Measurements from ENCODE around the gene SOCS7. TPM values are rescaled to one million over a fixed set of nuclear protein-coding genes. Genes with fewer than 3 reads are reported as not detected.

SOCS7 gene
- total RNA-seq, 2 donors from 2014 or later: 14.6 to 61.9 TPM

DNA sequence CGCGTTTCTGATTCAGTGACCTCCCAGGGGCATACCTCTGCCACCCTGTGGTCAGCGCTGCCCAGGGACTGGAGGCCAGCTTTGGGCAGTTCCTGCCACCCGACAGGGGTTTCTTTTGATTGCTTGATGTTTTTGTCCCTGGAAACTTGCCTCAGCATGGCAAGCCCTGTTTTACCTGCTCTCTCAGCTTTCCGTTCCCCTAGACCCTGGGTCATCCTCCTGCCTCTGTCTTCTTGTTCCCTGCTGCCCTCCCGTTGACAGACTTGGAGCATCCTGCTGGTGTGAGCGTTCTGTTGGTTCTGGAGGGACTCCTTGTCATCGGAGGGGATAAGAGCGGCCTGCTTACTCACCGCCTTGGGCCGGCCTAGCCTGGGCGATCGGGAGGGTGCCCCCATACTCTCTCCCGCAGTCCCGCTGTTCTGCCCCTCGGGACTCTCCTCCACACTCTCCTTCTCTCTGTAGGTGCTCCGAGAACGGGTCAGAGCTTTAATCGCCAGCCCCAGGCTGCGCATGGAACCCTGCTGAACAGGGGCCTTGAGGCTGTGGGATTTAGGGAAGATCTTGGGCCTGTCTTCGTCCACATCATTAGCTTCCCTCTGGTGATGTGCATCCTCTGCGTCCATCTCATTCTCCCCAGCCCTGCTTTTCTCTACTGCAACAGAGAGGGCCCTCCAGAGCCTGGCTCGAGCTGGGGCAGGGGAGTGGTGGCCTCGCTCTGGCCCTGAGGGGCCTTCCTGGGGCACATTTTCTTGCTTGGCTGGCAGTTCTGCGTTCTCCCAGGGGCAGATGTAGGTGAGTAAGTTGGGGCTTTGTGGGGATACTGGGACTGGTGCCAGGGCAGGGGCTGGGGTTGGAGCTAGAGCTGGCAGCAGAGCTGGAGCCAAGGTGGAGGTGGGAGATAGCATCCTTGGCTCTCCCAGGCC is 21.6 kb upstream of the SOCS7 start:
- peaks cover 2% of the 10 kb centered on the region for H3K27me3 ChIP-seq (replicated peaks; ENCODE audit: insufficient read depth)
- WGBS: 91% methylated on average over 25 of the region's 25 CpGs
- TF ChIP-seq CTCF (IDR thresholded peaks at IDR 0.05): no peak
- no peak for TF ChIP-seq POLR2A (IDR thresholded peaks at IDR 0.05)
- no peak for TF ChIP-seq POLR2AphosphoS5 (IDR thresholded peaks at IDR 0.05)
- H3K36me3 ChIP-seq: no peaks in the 10 kb centered on the region
- H3K4me1 ChIP-seq (replicated peaks): no peaks in the 10 kb centered on the region
- H3K27ac ChIP-seq: no peak overlapping the region
- H3K4me3 ChIP-seq: no peak overlapping the region
- no peak for DNase-seq (ENCODE audit: low spot score)
- no peaks in the 10 kb centered on the region for H3K9me3 ChIP-seq
- intact Hi-C loops (cut with DNase I): no loop called here

DNA sequence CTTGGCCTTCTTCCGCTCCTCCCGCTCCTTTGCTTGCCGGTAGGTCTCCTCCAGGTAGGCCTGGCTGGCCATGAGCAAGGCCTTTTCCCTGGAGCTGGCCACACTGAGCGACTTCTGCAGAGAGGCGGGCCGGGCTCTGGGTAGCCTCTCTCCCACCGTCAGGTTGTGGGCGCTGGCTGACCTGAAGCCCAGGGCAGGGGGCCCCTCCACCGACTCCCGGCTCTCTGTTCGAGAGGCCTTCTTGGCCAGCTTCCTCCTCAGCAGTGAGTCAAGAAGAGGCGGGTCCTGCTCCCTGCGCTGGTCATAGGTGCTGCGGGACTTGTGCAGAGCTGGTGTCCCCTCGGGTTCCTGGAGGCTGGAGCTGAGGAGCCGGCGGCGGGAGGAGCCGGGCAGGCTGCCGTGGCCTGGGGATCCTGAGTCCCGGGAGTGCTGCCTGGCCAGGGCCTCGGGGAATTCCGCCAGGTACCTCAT is 20.7 kb upstream of the SOCS7 start:
- Histone ChIP-seq H3K27ac (no peak overlapping the region), H3K27me3 (replicated peaks; ENCODE audit: insufficient read depth) (peaks cover 2% of the 10 kb centered on the region), H3K4me1 (replicated peaks) (no peaks in the 10 kb centered on the region), H3K9me3 (no peaks in the 10 kb centered on the region), H3K4me3 (no peak overlapping the region), H3K36me3 (no peaks in the 10 kb centered on the region)
- no peak for TF ChIP-seq CTCF (IDR thresholded peaks at IDR 0.05)
- no peak for TF ChIP-seq POLR2A (IDR thresholded peaks at IDR 0.05)
- TF ChIP-seq POLR2AphosphoS5 (IDR thresholded peaks at IDR 0.05): no peak
- 76% methylated on average over 15 of the region's 23 CpGs for WGBS
- DNase-seq (ENCODE audit: low spot score): no peak
- intact Hi-C loops (cut with DNase I): no loop called here

DNA sequence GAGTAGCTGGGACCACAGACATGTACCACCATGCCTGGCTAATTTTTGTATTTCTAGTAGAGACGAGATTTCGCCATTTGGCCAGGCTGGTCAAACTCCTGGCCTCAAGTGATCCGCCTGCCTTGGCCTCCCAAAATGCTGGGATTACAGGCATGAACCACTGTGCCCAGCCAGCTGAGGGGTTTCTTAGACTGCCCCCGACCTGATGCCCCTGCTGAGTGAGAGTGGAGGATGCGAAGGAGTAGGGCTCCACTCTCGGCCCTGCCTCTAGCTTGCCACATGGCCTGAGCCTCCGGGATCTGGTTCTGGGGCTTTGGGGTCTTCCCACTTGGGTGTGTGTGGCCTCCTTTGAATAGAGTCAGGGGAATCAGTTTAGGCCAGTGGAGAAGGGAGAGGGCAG is 18.9 kb upstream of the SOCS7 start:
- Histone ChIP-seq H3K4me1 (replicated peaks) (no peaks in the 10 kb centered on the region), H3K36me3 (no peaks in the 10 kb centered on the region), H3K27ac (no peak overlapping the region), H3K27me3 (replicated peaks; ENCODE audit: insufficient read depth) (peaks cover 2% of the 10 kb centered on the region), H3K4me3 (no peak overlapping the region), H3K9me3 (no peaks in the 10 kb centered on the region)
- no peak for DNase-seq (ENCODE audit: low spot score)
- 90% methylated on average over 7 of the region's 7 CpGs for WGBS
- TF ChIP-seq CTCF (IDR thresholded peaks at IDR 0.05): no peak
- TF ChIP-seq POLR2A (IDR thresholded peaks at IDR 0.05): no peak
- TF ChIP-seq POLR2AphosphoS5 (IDR thresholded peaks at IDR 0.05): no peak
- intact Hi-C loops (cut with DNase I): no loop called here

DNA sequence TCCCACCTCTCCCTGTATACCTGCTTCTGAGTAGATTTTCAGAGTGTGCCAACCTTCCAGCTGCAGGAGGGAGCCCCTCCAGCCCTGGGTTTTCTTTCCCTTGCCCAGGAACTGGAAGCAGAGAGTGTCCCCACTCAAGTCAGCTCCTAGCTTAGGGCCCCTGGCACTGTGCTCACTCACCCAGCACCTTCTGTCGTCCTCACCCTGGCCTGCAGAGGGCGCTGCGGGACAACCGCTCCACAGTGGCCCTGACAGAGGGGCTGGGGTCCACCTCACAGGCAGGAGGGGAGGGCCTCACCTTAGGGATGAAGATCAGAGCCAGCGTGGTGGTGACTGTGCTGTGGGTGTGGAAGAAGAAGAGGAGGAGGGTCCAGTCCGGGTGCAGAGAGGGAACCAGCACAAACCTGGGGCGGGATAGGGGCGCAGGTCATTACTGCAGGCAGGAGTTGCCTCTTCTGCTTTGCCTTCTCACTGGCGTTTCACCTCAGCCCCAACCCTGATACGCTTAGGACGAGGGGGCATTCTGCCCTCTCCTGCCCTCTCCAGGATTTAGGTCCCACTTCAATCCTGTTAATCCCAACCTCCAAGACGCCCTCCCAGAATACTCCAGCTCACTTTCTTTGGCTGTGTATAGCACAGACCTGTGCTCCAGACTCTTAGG is 17.9 kb upstream of the SOCS7 start:
- Histone ChIP-seq H3K4me1 (replicated peaks) (no peaks in the 10 kb centered on the region), H3K27me3 (replicated peaks; ENCODE audit: insufficient read depth) (peaks cover 2% of the 10 kb centered on the region)
- WGBS: 56% methylated on average over 12 of the region's 12 CpGs

More for the DNA sequence above, 17.9 kb upstream of the SOCS7 start:
- TF ChIP-seq POLR2A (IDR thresholded peaks at IDR 0.05) (no peak), POLR2AphosphoS5 (IDR thresholded peaks at IDR 0.05) (no peak), CTCF (IDR thresholded peaks at IDR 0.05) (peak in 1 of 4 experiments; percentile 16)
- no peaks in the 10 kb centered on the region for H3K9me3 ChIP-seq
- intact Hi-C loops (cut with DNase I): no loop called here
- DNase-seq (ENCODE audit: low spot score): no peak
- no peak overlapping the region for H3K4me3 ChIP-seq
- H3K36me3 ChIP-seq: no peaks in the 10 kb centered on the region
- H3K27ac ChIP-seq: no peak overlapping the region

Measured in prostate gland (tissue), 2 donors.